ENCODE data around the gene XIRP2. TPM values are rescaled to one million over a fixed set of nuclear protein-coding genes. Genes with fewer than 3 reads are reported as not detected.

XIRP2 gene, protein sequence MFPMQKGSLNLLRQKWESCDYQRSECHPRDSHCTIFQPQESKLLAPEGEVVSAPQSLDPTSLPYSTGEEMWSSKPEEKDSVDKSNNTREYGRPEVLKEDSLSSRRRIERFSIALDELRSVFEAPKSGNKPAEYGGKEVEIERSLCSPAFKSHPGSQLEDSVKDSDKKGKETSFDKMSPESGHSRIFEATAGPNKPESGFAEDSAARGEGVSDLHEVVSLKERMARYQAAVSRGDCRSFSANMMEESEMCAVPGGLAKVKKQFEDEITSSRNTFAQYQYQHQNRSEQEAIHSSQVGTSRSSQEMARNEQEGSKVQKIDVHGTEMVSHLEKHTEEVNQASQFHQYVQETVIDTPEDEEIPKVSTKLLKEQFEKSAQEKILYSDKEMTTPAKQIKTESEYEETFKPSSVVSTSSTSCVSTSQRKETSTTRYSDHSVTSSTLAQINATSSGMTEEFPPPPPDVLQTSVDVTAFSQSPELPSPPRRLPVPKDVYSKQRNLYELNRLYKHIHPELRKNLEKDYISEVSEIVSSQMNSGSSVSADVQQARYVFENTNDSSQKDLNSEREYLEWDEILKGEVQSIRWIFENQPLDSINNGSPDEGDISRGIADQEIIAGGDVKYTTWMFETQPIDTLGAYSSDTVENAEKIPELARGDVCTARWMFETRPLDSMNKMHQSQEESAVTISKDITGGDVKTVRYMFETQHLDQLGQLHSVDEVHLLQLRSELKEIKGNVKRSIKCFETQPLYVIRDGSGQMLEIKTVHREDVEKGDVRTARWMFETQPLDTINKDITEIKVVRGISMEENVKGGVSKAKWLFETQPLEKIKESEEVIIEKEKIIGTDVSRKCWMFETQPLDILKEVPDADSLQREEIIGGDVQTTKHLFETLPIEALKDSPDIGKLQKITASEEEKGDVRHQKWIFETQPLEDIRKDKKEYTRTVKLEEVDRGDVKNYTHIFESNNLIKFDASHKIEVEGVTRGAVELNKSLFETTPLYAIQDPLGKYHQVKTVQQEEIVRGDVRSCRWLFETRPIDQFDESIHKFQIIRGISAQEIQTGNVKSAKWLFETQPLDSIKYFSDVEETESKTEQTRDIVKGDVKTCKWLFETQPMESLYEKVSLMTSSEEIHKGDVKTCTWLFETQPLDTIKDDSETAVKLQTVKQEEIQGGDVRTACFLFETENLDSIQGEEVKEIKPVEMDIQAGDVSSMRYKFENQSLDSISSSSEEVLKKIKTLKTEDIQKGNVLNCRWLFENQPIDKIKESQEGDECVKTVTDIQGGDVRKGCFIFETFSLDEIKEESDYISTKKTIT (N-terminal part only)
- 1 to 10 TPM in 1 of 6 experiments, under 1 TPM in 5; 0.05 to 2.0 (median 0.19) TPM for total RNA-seq
- long read RNA-seq: 0 reads

DNA sequence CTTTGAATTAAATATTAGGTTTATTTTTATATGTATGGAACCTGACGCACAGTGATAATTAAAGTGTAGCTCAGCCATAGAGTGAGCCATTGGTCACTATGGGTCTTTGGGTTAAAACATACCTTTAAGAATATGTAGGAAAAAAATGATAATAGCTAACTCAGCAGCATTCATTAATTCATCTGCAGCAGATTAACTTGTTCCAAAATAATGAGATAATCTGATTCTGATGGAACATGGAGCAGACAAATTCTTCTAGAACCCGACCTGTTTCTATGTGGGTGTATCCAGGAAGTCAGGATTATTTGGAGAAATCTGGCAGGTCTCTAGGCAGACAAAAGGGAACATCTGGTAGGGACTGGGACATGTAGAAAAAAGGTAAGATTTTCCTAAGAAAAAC lies at the start of gene XIRP2:
XIRP2 (plus strand) TSS at position 301 of the 400 bp plus-strand sequence. CDS start 15,003 bp downstream, outside the sequence.
- intact Hi-C loops (cut with DNase I): no loop called here
- H3K4me1 ChIP-seq: no peaks in the 10 kb centered on the region
- no peaks in the 10 kb centered on the region for H3K9me3 ChIP-seq
- no peak for TF ChIP-seq POLR2A (IDR thresholded peaks at IDR 0.05)
- no peaks in the 10 kb centered on the region for H3K36me3 ChIP-seq
- WGBS (ENCODE audit: insufficient coverage, low coverage, low lambda C conversion rate, missing lambda C conversion rate): 19% methylated on average over 2 of the region's 2 CpGs
- DNase-seq (no peak), ATAC-seq (no peak)
- H3K4me3 ChIP-seq: no peak within 1 kb of the TSS
- no peak within 1 kb of the TSS for H3K27ac ChIP-seq
- no peaks in the 10 kb centered on the region for H3K27me3 ChIP-seq

DNA sequence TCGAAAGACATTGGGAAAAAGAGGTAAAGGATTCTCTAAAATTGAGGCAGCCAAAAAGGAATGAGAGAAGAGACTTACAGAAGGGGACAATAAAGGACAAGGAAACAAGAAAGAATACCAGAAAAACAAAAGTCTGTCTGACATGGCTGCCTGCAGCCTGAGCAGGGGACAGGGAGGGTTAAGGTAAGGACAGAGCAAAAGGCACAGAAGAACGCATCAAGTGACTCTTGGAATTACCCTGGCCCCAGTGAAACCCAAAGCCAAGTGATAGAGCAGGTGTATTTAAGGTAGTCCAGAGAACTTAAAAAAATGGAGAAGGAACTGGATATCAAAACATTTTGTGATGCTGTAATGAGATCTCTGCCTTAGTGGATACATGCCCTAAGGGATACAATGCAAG lies 47.1 kb upstream of the XIRP2 start:
- Histone ChIP-seq H3K36me3 (no peaks in the 10 kb centered on the region), H3K27ac (no peak overlapping the region), H3K9me3 (no peaks in the 10 kb centered on the region), H3K4me3 (no peak overlapping the region), H3K4me1 (no peaks in the 10 kb centered on the region), H3K27me3 (no peaks in the 10 kb centered on the region)
- TF ChIP-seq POLR2A (IDR thresholded peaks at IDR 0.05): no peak
- TF ChIP-seq, protein P1, sequence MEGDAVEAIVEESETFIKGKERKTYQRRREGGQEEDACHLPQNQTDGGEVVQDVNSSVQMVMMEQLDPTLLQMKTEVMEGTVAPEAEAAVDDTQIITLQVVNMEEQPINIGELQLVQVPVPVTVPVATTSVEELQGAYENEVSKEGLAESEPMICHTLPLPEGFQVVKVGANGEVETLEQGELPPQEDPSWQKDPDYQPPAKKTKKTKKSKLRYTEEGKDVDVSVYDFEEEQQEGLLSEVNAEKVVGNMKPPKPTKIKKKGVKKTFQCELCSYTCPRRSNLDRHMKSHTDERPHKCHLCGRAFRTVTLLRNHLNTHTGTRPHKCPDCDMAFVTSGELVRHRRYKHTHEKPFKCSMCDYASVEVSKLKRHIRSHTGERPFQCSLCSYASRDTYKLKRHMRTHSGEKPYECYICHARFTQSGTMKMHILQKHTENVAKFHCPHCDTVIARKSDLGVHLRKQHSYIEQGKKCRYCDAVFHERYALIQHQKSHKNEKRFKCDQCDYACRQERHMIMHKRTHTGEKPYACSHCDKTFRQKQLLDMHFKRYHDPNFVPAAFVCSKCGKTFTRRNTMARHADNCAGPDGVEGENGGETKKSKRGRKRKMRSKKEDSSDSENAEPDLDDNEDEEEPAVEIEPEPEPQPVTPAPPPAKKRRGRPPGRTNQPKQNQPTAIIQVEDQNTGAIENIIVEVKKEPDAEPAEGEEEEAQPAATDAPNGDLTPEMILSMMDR (IDR thresholded peaks at IDR 0.05): no peak
- WGBS (ENCODE audit: insufficient coverage, low coverage, low lambda C conversion rate, missing lambda C conversion rate): 28% methylated on average over 2 of the region's 2 CpGs
- no peak for DNase-seq
- intact Hi-C loops (cut with DNase I): no loop called here
- ATAC-seq: no peak

DNA sequence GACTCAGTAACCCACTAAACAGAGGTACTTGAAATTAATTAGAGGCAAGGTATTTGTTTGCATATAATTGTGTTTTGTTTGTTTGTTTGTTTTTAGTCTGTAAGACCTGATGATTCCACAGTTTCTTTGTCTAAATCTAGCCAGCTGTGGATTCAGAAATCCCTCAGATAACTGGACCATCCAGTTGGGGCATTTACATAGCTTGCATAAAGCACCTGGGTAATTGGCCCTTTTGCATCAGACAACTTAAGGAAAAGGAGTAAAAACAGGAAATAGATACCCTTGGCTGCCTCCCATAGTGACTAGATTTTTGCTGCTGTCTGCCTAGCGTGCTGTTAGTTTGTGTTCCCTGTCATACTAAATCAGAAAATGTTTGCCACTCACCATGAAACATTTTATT lies 46.6 kb upstream of the XIRP2 start:
- Histone ChIP-seq H3K27me3 (no peaks in the 10 kb centered on the region), H3K9me3 (no peaks in the 10 kb centered on the region), H3K4me1 (no peaks in the 10 kb centered on the region), H3K27ac (no peak overlapping the region), H3K4me3 (no peak overlapping the region), H3K36me3 (no peaks in the 10 kb centered on the region)
- no peak for DNase-seq
- no peak for ATAC-seq
- 28% methylated on average over 1 of the region's 1 CpG for WGBS (ENCODE audit: insufficient coverage, low coverage, low lambda C conversion rate, missing lambda C conversion rate)
- TF ChIP-seq, protein P1 (IDR thresholded peaks at IDR 0.05): no peak
- no peak for TF ChIP-seq POLR2A (IDR thresholded peaks at IDR 0.05)
- intact Hi-C loops (cut with DNase I): no loop called here

DNA sequence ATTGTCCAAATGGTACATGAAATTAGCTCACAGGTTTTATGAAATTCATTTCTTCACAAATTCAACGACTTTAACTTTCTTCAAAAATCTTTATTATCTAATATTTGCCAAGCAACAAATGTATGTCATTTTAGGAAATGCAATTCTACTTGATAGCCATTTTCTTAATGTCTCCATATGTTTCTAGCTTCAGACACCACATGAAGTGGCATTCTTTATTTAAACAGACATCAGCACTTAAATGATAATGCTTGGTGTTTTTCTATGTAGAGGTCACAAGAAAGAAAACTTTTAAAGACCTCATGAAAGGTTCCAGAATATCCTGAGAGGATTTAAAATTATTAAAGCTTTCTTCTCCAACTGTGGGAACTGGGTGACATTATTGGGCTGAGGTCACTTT lies 44.2 kb upstream of the XIRP2 start:
- DNase-seq (no peak), ATAC-seq (no peak)
- 35% methylated on average over 1 of the region's 1 CpG for WGBS (ENCODE audit: insufficient coverage, low coverage, low lambda C conversion rate, missing lambda C conversion rate)

More for the DNA sequence above, 44.2 kb upstream of the XIRP2 start:
- Histone ChIP-seq H3K27me3 (no peaks in the 10 kb centered on the region), H3K9me3 (no peaks in the 10 kb centered on the region), H3K4me1 (no peaks in the 10 kb centered on the region), H3K27ac (no peak overlapping the region), H3K4me3 (no peak overlapping the region), H3K36me3 (no peaks in the 10 kb centered on the region)
- TF ChIP-seq, protein P1 (IDR thresholded peaks at IDR 0.05): no peak
- no peak for TF ChIP-seq POLR2A (IDR thresholded peaks at IDR 0.05)
- intact Hi-C loops (cut with DNase I): no loop called here
